ENCODE data around the gene FADS3.
A peak's percentile ranks its signal among the peaks of the same experiment; 100 is the strongest.

FADS3 gene

GRCh38 chr11:61828629-61829407 is 62.5 kb downstream of the FADS3 start:
- peak overlapping the region; percentile 79 for H3K4me3 ChIP-seq (ENCODE audit: low read length)
- no peak for TF ChIP-seq ZNF274 (IDR thresholded peaks at IDR 0.05; ENCODE audit: low read depth, low read length)

GRCh38 chr11:61828379-61828628 is 63.0 kb downstream of the FADS3 start:
- no peak for TF ChIP-seq ZNF274 (IDR thresholded peaks at IDR 0.05; ENCODE audit: low read depth, low read length)
- H3K4me3 ChIP-seq (ENCODE audit: low read length): peak overlapping the region; percentile 79

- H3K4me3 ChIP-seq (ENCODE audit: low read length): peak within 1 kb of the TSS; percentile 79
- TF ChIP-seq ZNF274 (IDR thresholded peaks at IDR 0.05; ENCODE audit: low read depth, low read length): no peak
Measured at GRCh38 chr11:61827571-61828378, 63.6 kb downstream of the FADS3 start, which contains the start of gene FADS2. Gene FADS2 (plus strand): TSS chr11:61828300. CDS start chr11:61828391, 91 bp downstream.

- no peak for TF ChIP-seq ZNF274 (IDR thresholded peaks at IDR 0.05; ENCODE audit: low read depth, low read length)
- H3K4me3 ChIP-seq (ENCODE audit: low read length): peak overlapping the region; percentile 59; the same call in 1 of the 2 replicates
Measured at GRCh38 chr11:61826930-61827570, 64.3 kb downstream of the FADS3 start.

Data from GM08714 (cell line).